ENCODE results near the gene UIMC1. TPM values are rescaled to one million over a fixed set of nuclear protein-coding genes. Genes with fewer than 3 reads are reported as not detected.
A peak's percentile ranks its signal among the peaks of the same experiment; 100 is the strongest.

UIMC1 gene
- total and polyA plus RNA-seq, 2 of the 13 experiments (the other 11 are each of a cell fraction or from before 2014, with no cell fraction given), result 18.9 to 32.7 TPM

GRCh38 chr5:176994460-176995121, 12.0 kb downstream of the UIMC1 start (continued):
- TF ChIP-seq ZFP91 (CRISPR knock-in tag; IDR thresholded peaks at IDR 0.05; ENCODE audit: borderline replicate concordance), result no peak
- no peak for TF ChIP-seq TFAP4 (IDR thresholded peaks at IDR 0.05; ENCODE audit: borderline replicate concordance, low read depth)
- no peak for TF ChIP-seq KLF9 (CRISPR knock-in tag; IDR thresholded peaks at IDR 0.05; ENCODE audit: low read depth)
- TF ChIP-seq PBX3 (CRISPR knock-in tag; IDR thresholded peaks at IDR 0.05; ENCODE audit: borderline replicate concordance), result no peak
- no peak for TF ChIP-seq ZBTB8A (CRISPR knock-in tag; IDR thresholded peaks at IDR 0.05; ENCODE audit: borderline replicate concordance, low read depth)
- no peak for TF ChIP-seq FOXP1 (IDR thresholded peaks at IDR 0.05)
- peak; percentile 52; the same call in 1 of the 2 replicates for TF ChIP-seq FOXP1 (CRISPR knock-in tag; IDR thresholded peaks at IDR 0.05)
- TF ChIP-seq NR2F6 (IDR thresholded peaks at IDR 0.05), result no peak
- no peak for TF ChIP-seq NR2F6 (CRISPR knock-in tag; IDR thresholded peaks at IDR 0.05)
- TF ChIP-seq ZNF501 (CRISPR knock-in tag; IDR thresholded peaks at IDR 0.05), result no peak
- no peak for TF ChIP-seq RORA (CRISPR knock-in tag; IDR thresholded peaks at IDR 0.05)
- no peak for TF ChIP-seq ZBTB42 (CRISPR knock-in tag; IDR thresholded peaks at IDR 0.05)
- no peak for TF ChIP-seq SRSF1 (optimal IDR thresholded peaks at IDR 0.05; ENCODE audit: low read depth, low read length)
- no peak for TF ChIP-seq MTA3 (CRISPR knock-in tag; IDR thresholded peaks at IDR 0.05)
- TF ChIP-seq ZFP41 (CRISPR knock-in tag; IDR thresholded peaks at IDR 0.05; ENCODE audit: borderline replicate concordance), result no peak
- TF ChIP-seq ZNF644 (CRISPR knock-in tag; IDR thresholded peaks at IDR 0.05; ENCODE audit: low read depth), result no peak
- no peak for TF ChIP-seq RFXANK (CRISPR knock-in tag; IDR thresholded peaks at IDR 0.05)
- no peak for TF ChIP-seq ZNF292 (CRISPR knock-in tag; IDR thresholded peaks at IDR 0.05; ENCODE audit: borderline replicate concordance, low read depth)
- TF ChIP-seq SAP130 (CRISPR knock-in tag; IDR thresholded peaks at IDR 0.05; ENCODE audit: low read depth), result peak; percentile 58
- no peak; the same call in 1 of the 2 replicates for TF ChIP-seq CBX5 (CRISPR knock-in tag; IDR thresholded peaks at IDR 0.05; ENCODE audit: borderline replicate concordance)
- TF ChIP-seq GATA4 (IDR thresholded peaks at IDR 0.05; ENCODE audit: borderline replicate concordance, low read depth), result no peak
- no peak for TF ChIP-seq ZNF747 (CRISPR knock-in tag; IDR thresholded peaks at IDR 0.05; ENCODE audit: borderline replicate concordance)
- no peak for TF ChIP-seq ZNF558 (CRISPR knock-in tag; IDR thresholded peaks at IDR 0.05; ENCODE audit: borderline replicate concordance)
- no peak for TF ChIP-seq REL (CRISPR knock-in tag; conservative IDR thresholded peaks at IDR 0.05)
- no peak for TF ChIP-seq CREB3 (CRISPR knock-in tag; IDR thresholded peaks at IDR 0.05)
- TF ChIP-seq CAMTA2 (CRISPR knock-in tag; IDR thresholded peaks at IDR 0.05; ENCODE audit: borderline replicate concordance), result no peak
- no peak for TF ChIP-seq MBNL3 (CRISPR knock-in tag; conservative IDR thresholded peaks at IDR 0.05)
- no peak for TF ChIP-seq NR2F1 (CRISPR knock-in tag; IDR thresholded peaks at IDR 0.05)
